LNCaP clone FGC (cell line): ENCODE results near the gene ZBTB38.

Experiments
- DNase-seq: peaks from one replicate; pipeline ENCODE4 v3.0.0-alpha.2; 2011; ENCODE audit warnings: low read depth
- H3K4me3 ChIP-seq: 2 replicates; pipeline ENCODE4 v1.5.1; 2011; ENCODE audit warnings: mild to moderate bottlenecking, low read depth, low read length, control low read depth
- TF ChIP-seq, protein P1 (sequence below): IDR thresholded peaks from 2 replicates; pipeline ENCODE4 v1.5.1; 2012; ENCODE audit warnings: mild to moderate bottlenecking; ENCODE audit not compliant: control insufficient read depth, insufficient read depth; ENCODE audit errors: extremely low read depth

The ZBTB38 gene

DNA sequence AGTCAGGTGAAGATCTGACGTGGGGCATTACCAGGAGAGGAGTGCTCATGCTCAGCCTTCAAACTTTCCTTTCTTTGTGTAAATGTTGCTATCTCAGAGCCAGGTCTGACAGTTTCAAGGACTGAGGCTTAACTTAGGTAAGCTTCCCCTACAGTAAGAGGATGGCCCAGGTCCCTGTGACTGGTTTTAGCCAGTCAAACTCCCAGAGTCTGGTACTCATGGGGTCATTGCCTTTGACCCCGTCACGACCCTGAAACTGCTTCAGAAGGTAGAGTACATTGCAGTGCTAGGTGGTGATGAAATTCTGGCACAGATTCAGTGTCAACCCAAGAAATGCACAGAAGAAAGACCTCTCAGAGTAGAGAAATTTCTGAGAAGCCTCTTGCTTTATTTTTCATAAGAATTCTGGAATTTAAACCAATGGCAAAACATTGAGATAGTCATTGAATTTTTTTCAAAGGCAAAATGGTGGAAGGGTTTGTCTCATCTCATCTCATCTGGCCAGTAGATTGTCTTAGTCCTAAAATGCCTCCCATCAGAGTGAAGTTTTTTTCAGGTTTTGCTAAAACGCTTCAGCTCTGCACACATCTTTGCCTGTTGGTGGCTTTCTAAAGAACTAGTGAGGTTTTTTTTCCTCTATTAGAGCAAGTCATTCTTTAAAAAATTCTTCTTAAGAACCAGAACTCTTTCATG lies 23.1 kb downstream of the ZBTB38 start:
- TF ChIP-seq, protein P1, sequence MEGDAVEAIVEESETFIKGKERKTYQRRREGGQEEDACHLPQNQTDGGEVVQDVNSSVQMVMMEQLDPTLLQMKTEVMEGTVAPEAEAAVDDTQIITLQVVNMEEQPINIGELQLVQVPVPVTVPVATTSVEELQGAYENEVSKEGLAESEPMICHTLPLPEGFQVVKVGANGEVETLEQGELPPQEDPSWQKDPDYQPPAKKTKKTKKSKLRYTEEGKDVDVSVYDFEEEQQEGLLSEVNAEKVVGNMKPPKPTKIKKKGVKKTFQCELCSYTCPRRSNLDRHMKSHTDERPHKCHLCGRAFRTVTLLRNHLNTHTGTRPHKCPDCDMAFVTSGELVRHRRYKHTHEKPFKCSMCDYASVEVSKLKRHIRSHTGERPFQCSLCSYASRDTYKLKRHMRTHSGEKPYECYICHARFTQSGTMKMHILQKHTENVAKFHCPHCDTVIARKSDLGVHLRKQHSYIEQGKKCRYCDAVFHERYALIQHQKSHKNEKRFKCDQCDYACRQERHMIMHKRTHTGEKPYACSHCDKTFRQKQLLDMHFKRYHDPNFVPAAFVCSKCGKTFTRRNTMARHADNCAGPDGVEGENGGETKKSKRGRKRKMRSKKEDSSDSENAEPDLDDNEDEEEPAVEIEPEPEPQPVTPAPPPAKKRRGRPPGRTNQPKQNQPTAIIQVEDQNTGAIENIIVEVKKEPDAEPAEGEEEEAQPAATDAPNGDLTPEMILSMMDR = no peak
- no peak overlapping the region for H3K4me3 ChIP-seq

DNA sequence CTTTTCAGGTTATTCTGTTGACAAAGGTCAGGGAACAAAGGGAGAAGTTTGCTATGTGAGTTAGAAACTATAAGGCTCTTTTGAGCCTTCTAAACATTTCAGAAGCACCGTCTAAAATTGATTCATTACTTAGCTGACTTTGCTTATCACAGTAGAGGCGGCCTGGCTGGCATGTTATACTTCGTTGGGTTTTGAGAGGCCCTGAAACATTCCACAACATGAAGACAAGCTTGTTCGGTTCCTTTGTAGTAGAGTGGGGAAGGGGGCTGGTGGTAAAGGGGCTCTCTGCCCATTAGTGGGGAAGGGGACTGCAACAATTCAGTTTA lies 23.6 kb downstream of the ZBTB38 start:
- DNase-seq = no peak
- TF ChIP-seq, protein P1 = no peak
- H3K4me3 ChIP-seq = no peak overlapping the region

More for the DNA sequence above, 23.1 kb downstream of the ZBTB38 start:
- no peak for DNase-seq

GRCh38 chr3:141392416-141392815 lies 24.1 kb downstream of the ZBTB38 start:
- H3K4me3 ChIP-seq = no peak overlapping the region
- no peak for DNase-seq
- TF ChIP-seq, protein P1 = no peak

- H3K4me3 ChIP-seq = no peak overlapping the region
- TF ChIP-seq, protein P1 = no peak
- no peak for DNase-seq
Measured at GRCh38 chr3:141392897-141393734, 24.8 kb downstream of the ZBTB38 start.

DNA sequence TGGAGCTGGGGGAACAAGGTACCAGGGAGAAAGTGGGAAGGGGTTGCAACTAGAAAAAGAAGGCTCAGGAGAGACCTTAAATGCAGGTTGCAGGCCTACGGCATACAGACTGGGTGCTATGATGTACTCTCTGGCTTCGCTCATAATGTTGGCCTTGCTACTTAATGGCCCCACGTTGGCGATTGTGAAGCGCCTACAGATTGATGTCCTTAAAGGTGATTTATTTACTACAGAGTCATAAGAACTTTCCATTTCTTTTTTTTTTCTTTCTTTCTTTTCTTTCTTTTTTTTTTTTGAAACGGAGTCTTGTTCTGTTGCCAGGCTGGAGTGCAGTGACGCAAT lies 25.4 kb downstream of the ZBTB38 start:
- TF ChIP-seq, protein P1 = no peak

GRCh38 chr3:141394560-141394959 lies 26.3 kb downstream of the ZBTB38 start:
- TF ChIP-seq, protein P1 = no peak
- DNase-seq = no peak

More for the DNA sequence above, 25.4 kb downstream of the ZBTB38 start:
- H3K4me3 ChIP-seq = no peak overlapping the region
- DNase-seq = no peak

More at GRCh38 chr3:141394560-141394959, 26.3 kb downstream of the ZBTB38 start:
- no peak overlapping the region for H3K4me3 ChIP-seq
